Large intestine (tissue), 3 donors: Measurements from ENCODE around the gene DPEP1. TPM values are rescaled to one million over a fixed set of nuclear protein-coding genes. Genes with fewer than 3 reads are reported as not detected.
"Not testable (repeated sequence)": the region's sequence is repeated elsewhere in the genome, so short reads cannot be mapped to it uniquely, and the experiment has no call there.

Experiments used
- DNase-seq, 2 donors: peaks; one replicate each; pipeline versions ENCODE4 v3.0.0 to v3.0.0-alpha.2; 2013
- H3K27ac ChIP-seq: one replicate; pipeline ENCODE4 v1.5.1; 2013; ENCODE audit warnings: low read length
- H3K27me3 ChIP-seq: 2 replicates; pipeline ENCODE4 v1.6.1; 2013; ENCODE audit warnings: low read length; ENCODE audit not compliant: control insufficient read depth, insufficient read depth
- H3K36me3 ChIP-seq: 2 replicates; pipeline ENCODE4 v1.6.1; 2013; ENCODE audit warnings: low read length; ENCODE audit not compliant: control insufficient read depth, insufficient read depth
- H3K4me1 ChIP-seq: one replicate; pipeline ENCODE4 v1.6.1; 2013; ENCODE audit warnings: low read length; ENCODE audit not compliant: control insufficient read depth, insufficient read depth
- H3K4me3 ChIP-seq: one replicate; pipeline ENCODE4 v1.5.1; 2013; ENCODE audit warnings: low read length
- H3K9me3 ChIP-seq: one replicate; pipeline ENCODE4 v1.6.1; 2013; ENCODE audit warnings: mild to moderate bottlenecking, low read depth, low read length, moderate library complexity; ENCODE audit not compliant: control insufficient read depth
- WGBS: methylation state at CpG from one replicate; pipeline ENCODE4 v1.1.5; 2013; ENCODE audit warnings: low lambda C conversion rate; ENCODE audit not compliant: insufficient coverage; 5-methylcytosine and 5-hydroxymethylcytosine counted together
- polyA plus RNA-seq: library from polyadenylated mRNA; unstranded; fragments of 120-200 nt; gene quantifications from one replicate; pipeline ENCODE4 v1.2.1, GENCODE V29; 2013

The DPEP1 gene
- polyA plus RNA-seq, 1 donor: 165 TPM

DNA sequence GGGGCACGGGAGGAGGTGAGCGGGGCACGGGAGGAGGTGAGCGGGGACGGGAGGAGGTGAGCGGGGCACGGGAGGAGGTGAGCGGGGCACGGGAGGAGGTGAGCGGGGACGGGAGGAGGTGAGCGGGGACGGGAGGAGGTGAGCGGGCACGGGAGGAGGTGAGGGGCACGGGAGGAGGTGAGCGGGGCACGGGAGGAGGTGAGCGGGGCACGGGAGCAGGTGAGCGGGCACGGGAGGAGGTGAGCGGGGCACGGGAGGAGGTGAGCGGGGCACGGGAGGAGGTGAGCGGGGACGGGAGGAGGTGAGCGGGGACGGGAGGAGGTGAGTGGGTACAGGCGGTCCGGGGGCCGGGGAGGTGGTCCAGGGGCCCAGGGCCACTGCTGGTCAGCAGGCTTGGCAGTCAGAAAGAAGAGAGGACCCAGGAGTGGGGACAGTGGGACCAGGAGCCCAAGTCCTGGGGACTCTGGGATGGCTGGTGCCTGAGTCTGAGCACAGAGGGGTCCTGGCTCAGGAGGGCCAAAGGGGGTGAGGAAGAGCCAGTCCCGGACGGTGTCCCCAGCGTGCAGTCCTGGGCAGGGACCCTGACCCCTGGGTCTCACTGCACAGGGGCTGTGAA is 42.4 kb upstream of the DPEP1 start:
- peaks cover 31% of the 10 kb centered on the region for H3K4me1 ChIP-seq
- not testable (repeated sequence) for H3K9me3 ChIP-seq, H3K4me3 ChIP-seq, H3K27ac ChIP-seq, DNase-seq, H3K36me3 ChIP-seq
- WGBS: 80% methylated on average over 2 of the region's 36 CpGs
- H3K27me3 ChIP-seq: peaks cover 26% of the 10 kb centered on the region

GRCh38 chr16:89571636-89572035 is 41.8 kb upstream of the DPEP1 start:
- H3K27me3 ChIP-seq: peaks cover 32% of the 10 kb centered on the region
- no CpG with 5 or more reads among the region's 18 CpGs for WGBS

GRCh38 chr16:89572073-89572484 is 41.4 kb upstream of the DPEP1 start:
- Histone ChIP-seq H3K27me3 (peaks cover 36% of the 10 kb centered on the region), H3K27ac (no peak overlapping the region), H3K9me3 (peaks cover 11% of the 10 kb centered on the region), H3K36me3 (no peaks in the 10 kb centered on the region), H3K4me3 (no peak overlapping the region), H3K4me1 (peaks cover 26% of the 10 kb centered on the region)
- WGBS: no CpG with 5 or more reads among the region's 14 CpGs
- DNase-seq: no peak

More at GRCh38 chr16:89571636-89572035, 41.8 kb upstream of the DPEP1 start:
- peaks cover 7% of the 10 kb centered on the region for H3K9me3 ChIP-seq
- no peaks in the 10 kb centered on the region for H3K36me3 ChIP-seq
- no peak overlapping the region for H3K4me3 ChIP-seq
- no peak for DNase-seq
- peaks cover 26% of the 10 kb centered on the region for H3K4me1 ChIP-seq
- no peak overlapping the region for H3K27ac ChIP-seq

GRCh38 chr16:89572485-89573205 is 40.8 kb upstream of the DPEP1 start:
- Histone ChIP-seq H3K9me3 (peaks cover 12% of the 10 kb centered on the region), H3K4me1 (peaks cover 26% of the 10 kb centered on the region), H3K36me3 (no peaks in the 10 kb centered on the region), H3K27ac (no peak overlapping the region), H3K4me3 (no peak overlapping the region), H3K27me3 (peaks cover 39% of the 10 kb centered on the region)
- no CpG with 5 or more reads among the region's 19 CpGs for WGBS
- peak in 1 of 2 donors; percentile 61 for DNase-seq

DNA sequence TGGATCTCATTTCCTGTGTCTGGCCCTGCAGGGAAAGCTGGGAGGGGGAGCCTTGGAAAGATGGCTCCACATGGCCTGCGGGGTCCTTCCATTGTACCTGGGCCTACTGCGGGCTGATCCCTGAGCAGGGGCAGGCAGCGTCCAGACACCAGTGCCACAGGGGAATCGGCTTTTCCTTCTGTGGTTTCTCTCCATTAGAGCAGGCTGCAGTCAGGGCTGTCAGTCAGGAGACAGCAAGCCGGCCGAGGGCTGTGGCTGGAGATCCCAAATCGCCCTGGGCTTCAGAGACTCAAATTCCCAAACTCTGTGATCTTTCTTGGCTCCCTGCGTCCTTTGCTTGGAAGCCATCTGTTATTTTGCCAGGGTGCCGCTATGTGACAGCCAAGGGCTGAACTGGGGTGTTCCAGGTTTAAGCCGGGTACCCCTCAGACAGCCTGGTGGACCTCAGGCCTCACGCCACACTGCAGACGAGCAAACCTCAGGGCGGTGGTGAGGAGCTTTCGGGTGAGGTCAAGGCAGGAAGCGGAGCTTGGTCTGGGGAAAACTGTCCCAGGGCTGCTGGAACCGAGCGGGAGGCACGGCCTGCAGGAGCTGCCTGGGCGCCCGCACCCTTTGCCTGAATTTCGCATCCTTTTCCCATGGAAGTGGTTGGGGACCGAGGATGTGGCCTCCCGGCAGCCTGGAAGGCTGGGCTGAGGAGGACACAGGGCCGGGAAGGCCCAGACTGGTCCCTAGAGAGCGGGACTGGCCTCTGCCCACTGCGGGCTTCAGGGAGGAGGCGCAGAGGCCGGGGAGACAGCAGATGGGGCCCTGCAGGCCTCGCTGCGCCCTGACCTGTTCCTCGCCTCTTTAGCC is 39.4 kb upstream of the DPEP1 start:
- WGBS: no CpG with 5 or more reads among the region's 31 CpGs
- Histone ChIP-seq H3K9me3 (peaks cover 12% of the 10 kb centered on the region), H3K4me1 (peaks cover 26% of the 10 kb centered on the region), H3K27ac (no peak overlapping the region), H3K4me3 (no peak overlapping the region), H3K36me3 (no peaks in the 10 kb centered on the region), H3K27me3 (peaks cover 40% of the 10 kb centered on the region)
- no peak for DNase-seq

DNA sequence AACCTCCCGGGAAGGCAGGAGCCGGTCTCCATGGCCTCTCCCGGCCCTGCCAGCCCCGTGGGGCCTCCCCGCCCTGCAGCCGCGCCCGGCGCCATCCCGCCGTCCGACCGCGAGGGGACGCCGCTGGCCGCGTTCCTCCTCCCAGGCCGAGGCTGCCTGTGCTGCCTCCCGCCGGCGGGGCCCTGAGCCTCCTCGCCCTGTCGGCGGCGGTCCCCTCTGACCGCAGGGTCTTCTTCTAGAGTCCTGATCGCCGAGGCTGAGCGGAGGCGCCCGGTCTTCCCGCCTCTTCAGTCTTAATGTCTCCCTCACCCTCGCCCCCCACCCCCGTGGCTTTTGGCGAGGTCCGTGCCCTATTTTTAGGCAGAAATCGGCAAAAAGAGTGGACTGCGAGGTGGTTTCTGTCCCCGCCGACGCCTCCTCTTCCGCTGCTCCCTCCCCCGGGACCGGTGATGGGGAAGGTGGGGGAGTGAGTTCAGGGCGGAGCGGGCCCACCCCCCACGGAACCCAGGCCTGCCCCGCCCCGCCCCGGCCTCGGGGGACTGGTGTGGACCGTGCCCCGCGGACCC is 38.7 kb upstream of the DPEP1 start:
- WGBS: no CpG with 5 or more reads among the region's 55 CpGs
- Histone ChIP-seq H3K27me3 (peaks cover 37% of the 10 kb centered on the region), H3K9me3 (peaks cover 18% of the 10 kb centered on the region)

GRCh38 chr16:89575247-89576152 is 37.9 kb upstream of the DPEP1 start, which contains the start of gene CPNE7:
Gene CPNE7 (plus strand): TSS chr16:89575758. CDS start chr16:89575898, 140 bp downstream.
- H3K27ac ChIP-seq: no peak within 1 kb of the TSS
- peaks cover 26% of the 10 kb centered on the region for H3K4me1 ChIP-seq
- peaks cover 37% of the 10 kb centered on the region for H3K27me3 ChIP-seq
- H3K4me3 ChIP-seq: peak within 1 kb of the TSS; percentile 26
- peak in 1 of 2 donors; percentile 27 for DNase-seq
- no CpG with 5 or more reads among the region's 103 CpGs for WGBS
- no peaks in the 10 kb centered on the region for H3K36me3 ChIP-seq
- peaks cover 18% of the 10 kb centered on the region for H3K9me3 ChIP-seq

More for the DNA sequence above, 38.7 kb upstream of the DPEP1 start:
- DNase-seq: peak; percentile 74
- H3K36me3 ChIP-seq: no peaks in the 10 kb centered on the region
- no peak overlapping the region for H3K27ac ChIP-seq
- peaks cover 26% of the 10 kb centered on the region for H3K4me1 ChIP-seq
- peak overlapping the region; percentile 26 for H3K4me3 ChIP-seq

- no peak overlapping the region for H3K27ac ChIP-seq
- WGBS: no CpG with 5 or more reads among the region's 89 CpGs
- DNase-seq: no peak
- H3K9me3 ChIP-seq: peaks cover 21% of the 10 kb centered on the region
- peaks cover 35% of the 10 kb centered on the region for H3K27me3 ChIP-seq
- peaks cover 26% of the 10 kb centered on the region for H3K4me1 ChIP-seq
- no peaks in the 10 kb centered on the region for H3K36me3 ChIP-seq
- no peak overlapping the region for H3K4me3 ChIP-seq
Measured at GRCh38 chr16:89576153-89577054, 37.0 kb upstream of the DPEP1 start.
